Loucy (cell line): ENCODE results near the gene ABHD2.

Experiments
- H2AFZ ChIP-seq: fragments of 200-600 bp; sonication (generic); 2 replicates; pipeline ENCODE4 v1.6.0; 2016; ENCODE audit warnings: antibody characterized with exemption, mild to moderate bottlenecking, low read length, moderate library complexity
- H3F3A ChIP-seq: fragments of 200-600 bp; 2 replicates; pipeline ENCODE4 v1.6.0; 2016; ENCODE audit warnings: antibody characterized with exemption, low read depth, mild to moderate bottlenecking
- H3K27me3 ChIP-seq: fragments of 200-600 bp; sonication (generic); 2 replicates; pipeline ENCODE4 v1.6.1; 2014; ENCODE audit warnings: low read length, mild to moderate bottlenecking; ENCODE audit not compliant: insufficient read depth, poor library complexity, severe bottlenecking
- H3K36me3 ChIP-seq: fragments of 200-600 bp; sonication (generic); 2 replicates; pipeline ENCODE4 v1.6.1; 2016; ENCODE audit warnings: low read length; ENCODE audit not compliant: insufficient read depth
- H3K4me1 ChIP-seq: fragments of 200-600 bp; sonication (generic); 2 replicates; pipeline ENCODE4 v1.5.1; 2014; ENCODE audit warnings: low read length, mild to moderate bottlenecking; ENCODE audit not compliant: insufficient read depth, poor library complexity, severe bottlenecking
- H3K4me2 ChIP-seq: fragments of 200-600 bp; sonication (generic); 2 replicates; pipeline ENCODE4 v1.6.0; 2014; ENCODE audit warnings: antibody characterized with exemption, low read length, low read depth, mild to moderate bottlenecking; ENCODE audit not compliant: poor library complexity, severe bottlenecking
- H3K4me3 ChIP-seq: fragments of 200-600 bp; sonication (generic); 2 replicates; pipeline ENCODE4 v1.5.1; 2014; ENCODE audit warnings: low read length, mild to moderate bottlenecking, mixed read lengths; ENCODE audit not compliant: poor library complexity, severe bottlenecking
- H3K79me2 ChIP-seq: fragments of 200-600 bp; sonication (generic); 2 replicates; pipeline ENCODE4 v1.6.1; 2014; ENCODE audit warnings: low read length; ENCODE audit not compliant: insufficient read depth
- H3K9ac ChIP-seq: fragments of 200-600 bp; sonication (generic); 2 replicates; pipeline ENCODE4 v1.6.0; 2014; ENCODE audit warnings: mild to moderate bottlenecking, low read depth, low read length, moderate library complexity; ENCODE audit not compliant: poor library complexity, severe bottlenecking
- H3K9me2 ChIP-seq: fragments of 200-600 bp; sonication (generic); replicated peaks from 2 replicates; pipeline ENCODE4 v1.6.1; 2016; ENCODE audit warnings: low read depth, low read length, mixed read lengths
- H3K9me3 ChIP-seq: fragments of 200-600 bp; sonication (generic); 2 replicates; pipeline ENCODE4 v1.6.1; 2014; ENCODE audit warnings: mild to moderate bottlenecking, antibody characterized with exemption, low read length, low read depth; ENCODE audit not compliant: insufficient read depth
- H4K20me1 ChIP-seq: fragments of 200-600 bp; sonication (generic); 2 replicates; pipeline ENCODE4 v1.6.0; 2014; ENCODE audit warnings: antibody characterized with exemption, low read length, mild to moderate bottlenecking; ENCODE audit not compliant: insufficient read depth, poor library complexity, severe bottlenecking
- CTCF ChIP-seq: fragments of 200-600 bp; sonication (generic); conservative IDR thresholded peaks from 2 replicates; pipeline ENCODE4 v1.5.1; 2014; ENCODE audit warnings: mild to moderate bottlenecking, antibody characterized with exemption, low read length
- EZH2phosphoT487 ChIP-seq: fragments of 200-600 bp; IDR thresholded peaks from 2 replicates; pipeline ENCODE4 v1.6.1; 2018; ENCODE audit warnings: antibody characterized with exemption, mild to moderate bottlenecking, moderate library complexity, borderline replicate concordance

ABHD2 gene

DNA sequence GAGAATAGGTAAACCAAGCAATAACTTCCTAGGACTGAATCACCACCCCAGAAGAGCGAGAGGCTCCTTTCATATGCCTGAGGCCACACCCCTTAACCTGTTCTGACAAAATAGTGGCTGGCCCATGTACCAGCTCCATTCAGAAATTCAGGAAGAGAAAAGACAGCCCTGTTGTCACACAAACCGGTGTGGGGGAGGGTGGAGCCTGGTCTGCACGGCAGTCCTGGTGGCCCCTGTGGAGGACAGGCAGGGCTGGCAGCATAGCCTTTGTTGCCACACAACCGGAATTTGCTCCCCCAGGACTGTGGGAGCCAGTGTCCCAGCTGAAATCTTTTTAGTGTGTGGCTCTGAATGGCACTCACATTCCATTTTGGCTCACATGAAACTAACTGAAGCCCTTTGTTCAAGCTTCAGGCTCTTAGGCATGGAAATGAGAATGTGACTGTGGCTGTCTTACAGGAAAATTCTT, 109.3 kb downstream of the ABHD2 start:
- TF ChIP-seq CTCF: no peak
- TF ChIP-seq EZH2phosphoT487: no peak
- Histone ChIP-seq H3K9me2 (no peaks in the 10 kb centered on the region), H3K9me3 (no peaks in the 10 kb centered on the region), H3K27me3 (no peaks in the 10 kb centered on the region), H3K36me3 (peaks cover 32% of the 10 kb centered on the region; the same call in 1 of the 2 replicates), H3K4me1 (no peaks in the 10 kb centered on the region), H3K4me2 (no peak overlapping the region), H2AFZ (no peak overlapping the region), H3F3A (no peaks in the 10 kb centered on the region), H3K4me3 (no peak overlapping the region), H3K79me2 (no peaks in the 10 kb centered on the region), H3K9ac (no peak overlapping the region), H4K20me1 (no peaks in the 10 kb centered on the region)

GRCh38 chr15:89198196-89198595, 109.9 kb downstream of the ABHD2 start:
- Histone ChIP-seq H3K9ac (no peak overlapping the region), H3K4me2 (no peak overlapping the region), H3F3A (no peaks in the 10 kb centered on the region), H3K4me1 (peaks cover under 1% of the 10 kb centered on the region), H2AFZ (no peak overlapping the region), H3K36me3 (peaks cover 27% of the 10 kb centered on the region; the same call in 1 of the 2 replicates), H3K9me3 (no peaks in the 10 kb centered on the region), H3K4me3 (no peak overlapping the region), H4K20me1 (no peaks in the 10 kb centered on the region), H3K9me2 (no peaks in the 10 kb centered on the region), H3K27me3 (no peaks in the 10 kb centered on the region), H3K79me2 (no peaks in the 10 kb centered on the region)
- TF ChIP-seq CTCF (no peak), EZH2phosphoT487 (no peak)

DNA sequence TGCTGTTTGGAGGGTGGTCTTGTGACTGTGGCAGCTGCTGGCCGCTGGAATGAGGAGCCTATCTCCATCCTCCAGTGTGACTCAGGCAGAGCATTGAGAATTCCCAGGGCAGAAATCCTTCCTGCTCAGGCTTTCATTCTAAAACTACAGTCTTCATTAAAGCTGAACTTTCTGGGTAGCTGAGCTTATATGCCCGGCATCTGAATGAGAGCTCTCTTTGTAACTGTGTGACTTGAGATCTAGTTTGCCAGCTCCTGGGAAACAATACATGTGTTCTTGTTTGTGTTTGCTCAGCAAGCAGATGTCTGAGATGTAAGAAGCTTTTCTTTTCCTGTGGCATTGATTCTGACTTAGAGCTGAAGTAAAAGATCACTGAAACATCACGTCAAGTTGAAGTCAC, 110.7 kb downstream of the ABHD2 start:
- TF ChIP-seq CTCF (no peak), EZH2phosphoT487 (no peak)
- no peaks in the 10 kb centered on the region for H3K9me2 ChIP-seq
- no peaks in the 10 kb centered on the region for H4K20me1 ChIP-seq
- H3K4me1 ChIP-seq: peaks cover 8% of the 10 kb centered on the region
- no peak overlapping the region for H2AFZ ChIP-seq
- no peak overlapping the region for H3K4me3 ChIP-seq
- H3K79me2 ChIP-seq: no peaks in the 10 kb centered on the region
- no peak overlapping the region for H3K4me2 ChIP-seq
- H3F3A ChIP-seq: no peaks in the 10 kb centered on the region
- peaks cover 23% of the 10 kb centered on the region; the same call in 1 of the 2 replicates for H3K36me3 ChIP-seq
- no peak overlapping the region for H3K9ac ChIP-seq
- no peaks in the 10 kb centered on the region for H3K27me3 ChIP-seq
- H3K9me3 ChIP-seq: no peaks in the 10 kb centered on the region
